CD4-positive, alpha-beta T cell treated with Interleukin-17A for 4 hours (primary cell): ENCODE data around the gene WSCD2.

Source experiments
- DNase-seq: peaks from one replicate; pipeline ENCODE4 v3.0.0-alpha.2; 2020; ENCODE audit warnings: mixed read lengths

Gene WSCD2

DNA sequence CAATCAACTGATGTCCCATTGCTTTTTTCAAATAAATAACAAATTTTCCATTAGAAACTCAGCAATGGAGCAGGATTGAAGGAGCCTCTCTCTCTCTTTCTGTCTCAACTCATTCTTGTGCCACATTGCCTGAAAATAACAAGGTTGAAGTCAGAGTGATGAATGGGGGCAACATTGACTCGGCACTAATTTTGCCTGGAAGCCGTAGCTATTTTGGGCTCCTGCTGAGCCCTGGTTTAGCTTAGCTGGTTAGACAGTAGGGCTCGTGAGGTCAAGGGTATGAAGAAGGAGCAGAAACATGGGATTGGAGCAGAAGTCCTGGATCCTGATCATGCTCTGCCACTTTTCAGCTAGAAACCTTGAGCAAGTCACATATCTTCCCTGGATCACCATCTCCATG, 38.9 kb downstream of the WSCD2 start:
- no peak for DNase-seq

DNA sequence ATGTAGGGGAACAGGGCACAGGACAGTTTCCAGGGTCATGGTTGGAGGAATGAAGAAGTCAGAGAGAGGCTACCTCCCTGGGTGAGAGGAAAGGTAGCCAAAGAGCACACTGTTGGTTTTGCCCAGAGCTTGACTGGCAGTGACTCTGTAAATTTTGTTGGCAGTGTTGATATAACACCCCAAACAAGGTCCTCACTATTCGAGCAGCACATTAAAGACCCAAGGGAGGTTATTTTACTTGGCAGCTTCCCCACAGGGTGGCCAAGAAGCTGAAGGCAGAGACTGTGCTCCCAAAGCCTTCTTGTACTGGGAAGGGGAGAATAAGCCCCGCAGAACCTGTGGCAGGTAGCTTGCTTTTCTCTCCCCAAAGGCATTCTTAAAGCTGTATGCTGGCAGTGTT, 40.6 kb downstream of the WSCD2 start:
- DNase-seq, result no peak

DNA sequence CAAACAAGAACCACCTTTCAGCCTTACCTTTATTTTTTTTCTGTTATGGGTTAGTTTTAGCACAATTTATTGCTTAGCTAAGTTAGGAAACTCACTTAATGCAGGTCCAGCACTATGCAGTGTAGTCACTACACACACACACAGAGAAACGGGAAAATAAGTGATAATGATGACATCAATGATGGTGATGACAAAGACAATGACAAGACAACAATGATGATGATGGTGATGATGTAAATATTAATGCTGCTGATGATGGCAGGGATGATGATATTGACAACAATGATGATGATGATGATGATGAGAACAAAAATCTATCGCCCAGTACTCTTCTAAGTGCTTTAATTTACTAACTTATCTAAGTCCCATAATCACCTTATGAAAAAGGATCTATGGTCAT, 41.1 kb downstream of the WSCD2 start:
- DNase-seq, result no peak

DNA sequence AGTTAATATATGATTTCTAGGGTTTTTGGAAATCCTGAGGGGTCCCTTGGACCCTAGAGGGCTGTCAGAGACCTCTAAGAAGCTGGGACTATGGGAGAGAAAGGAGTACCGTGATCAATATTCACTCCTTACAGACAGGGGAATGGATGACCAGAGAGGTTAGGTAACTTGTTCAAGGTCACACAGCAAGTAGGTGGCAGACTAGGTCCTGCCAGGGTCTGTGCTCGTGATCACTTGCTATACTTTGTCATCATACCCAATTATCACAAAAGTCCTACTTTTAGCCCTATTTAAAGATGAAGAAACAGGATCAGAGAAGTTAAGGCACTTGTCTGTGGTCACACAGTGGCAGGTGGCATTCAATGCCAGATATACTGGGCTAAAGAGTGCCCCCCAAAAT, 42.9 kb downstream of the WSCD2 start:
- no peak for DNase-seq

DNA sequence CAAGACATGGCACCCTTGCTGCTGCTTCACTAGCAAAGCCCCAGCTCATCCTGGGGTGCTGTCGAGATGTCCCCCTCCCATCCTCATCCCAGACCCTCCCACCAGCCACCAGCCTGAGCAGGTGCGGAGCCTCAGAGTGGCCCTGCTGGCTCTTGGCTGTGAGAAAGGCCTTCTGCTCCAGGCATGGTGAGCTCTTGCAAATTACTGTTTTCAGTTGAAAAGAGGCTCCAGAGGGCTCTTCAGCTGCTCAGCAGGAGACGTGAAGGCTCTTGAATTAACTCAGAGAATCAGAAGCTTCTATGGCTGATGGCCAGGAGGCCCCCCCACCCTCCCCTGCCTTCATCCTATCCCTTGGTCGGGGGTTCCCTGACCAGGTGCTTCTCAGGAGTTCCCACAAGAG, 44.1 kb downstream of the WSCD2 start:
- DNase-seq, result no peak

DNA sequence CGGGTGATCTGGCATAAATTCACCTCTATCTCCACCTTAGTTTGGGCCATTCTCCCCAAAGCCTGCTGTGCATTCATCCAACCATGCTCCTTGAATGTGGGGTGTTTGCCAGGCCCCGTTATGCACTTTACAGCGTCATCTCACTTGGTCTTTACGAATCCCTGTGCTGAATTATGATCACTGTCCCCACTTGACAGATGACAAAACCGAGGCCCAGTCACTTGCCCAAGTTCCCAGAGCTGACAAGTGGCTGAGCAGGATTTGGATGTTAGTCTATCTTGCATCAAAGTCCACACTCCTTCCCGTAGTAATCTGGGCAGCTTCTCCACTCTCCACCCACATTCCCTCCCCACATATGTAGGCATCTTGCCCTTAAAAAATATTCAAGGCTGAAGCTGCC, 44.8 kb downstream of the WSCD2 start:
- no peak for DNase-seq

DNA sequence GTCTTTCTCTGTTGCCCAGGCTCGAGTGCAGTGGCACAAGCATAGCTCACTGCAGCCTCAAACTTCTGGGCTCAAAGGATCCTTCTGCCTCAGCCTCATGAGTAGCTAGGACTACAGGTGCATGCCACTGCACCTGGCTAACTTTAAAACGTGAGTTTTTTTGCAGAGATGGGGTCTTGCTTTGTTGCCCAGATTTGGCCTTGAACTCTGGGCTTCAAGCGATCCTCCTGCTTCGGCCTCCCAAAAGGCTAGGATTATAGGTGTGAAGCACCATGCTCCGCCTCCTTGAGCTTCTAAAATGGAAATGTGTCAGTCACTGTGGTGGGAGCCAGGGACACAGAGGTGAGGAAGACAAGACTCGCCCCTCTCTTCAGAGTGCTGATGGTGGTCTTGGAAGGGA, 45.6 kb downstream of the WSCD2 start:
- DNase-seq, result no peak

DNA sequence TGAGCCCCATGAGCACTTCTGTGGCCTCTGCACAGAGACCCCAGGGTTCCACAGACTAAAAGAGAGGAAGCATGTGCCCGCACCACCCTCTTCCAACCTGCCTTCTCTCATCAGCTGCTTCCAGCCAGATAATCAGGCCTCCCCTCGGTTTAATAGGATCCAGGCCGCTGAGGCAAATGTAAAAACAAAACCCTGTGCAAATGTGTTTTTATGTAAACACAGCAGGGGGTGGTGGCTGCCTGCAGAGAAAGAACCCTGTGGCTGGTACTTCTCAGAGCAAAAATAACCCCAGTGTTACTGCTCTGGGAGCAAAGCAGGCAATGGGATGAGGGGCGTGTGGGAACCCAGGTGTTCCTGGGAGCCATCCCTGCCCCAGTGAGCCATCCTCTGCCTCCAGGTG, 46.2 kb downstream of the WSCD2 start:
- no peak for DNase-seq

DNA sequence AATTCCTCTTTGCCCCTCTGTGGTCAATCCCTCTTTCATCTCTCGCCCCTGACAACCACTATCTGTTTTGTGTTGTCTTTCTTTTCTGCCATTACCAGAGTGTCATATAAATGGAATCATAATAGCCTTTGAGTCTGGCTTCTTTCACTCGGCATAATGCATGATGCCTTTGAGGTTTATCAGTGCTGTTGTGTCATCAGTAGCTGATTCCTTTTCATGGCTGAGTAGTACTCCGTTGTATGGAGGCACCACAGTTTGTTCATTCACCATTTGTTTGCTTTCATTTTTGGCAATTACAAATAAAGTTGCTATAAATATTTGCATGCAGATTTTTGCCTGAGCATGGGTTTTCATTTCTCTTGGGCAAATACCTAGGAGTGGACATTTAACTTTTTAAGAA, 47.2 kb downstream of the WSCD2 start:
- no peak for DNase-seq

DNA sequence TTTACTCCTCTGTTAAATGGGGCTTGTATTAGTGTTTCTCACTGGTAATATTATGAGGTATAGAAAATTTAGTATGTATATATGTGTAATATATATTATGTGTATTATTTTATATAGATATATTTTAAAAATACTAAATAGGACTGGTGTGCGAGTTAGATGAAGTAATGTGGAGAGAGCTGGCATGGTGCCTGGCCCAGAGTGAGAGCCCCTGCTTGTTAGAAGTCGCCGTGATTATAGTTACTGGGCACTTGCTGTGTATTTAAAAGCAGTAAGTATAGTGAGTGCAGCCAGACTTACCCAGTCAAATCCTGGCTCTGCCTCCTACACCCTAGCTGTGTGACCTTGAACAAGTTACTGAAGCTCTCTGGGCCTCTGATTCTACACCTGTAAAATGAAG, 48.0 kb downstream of the WSCD2 start:
- DNase-seq, result no peak

DNA sequence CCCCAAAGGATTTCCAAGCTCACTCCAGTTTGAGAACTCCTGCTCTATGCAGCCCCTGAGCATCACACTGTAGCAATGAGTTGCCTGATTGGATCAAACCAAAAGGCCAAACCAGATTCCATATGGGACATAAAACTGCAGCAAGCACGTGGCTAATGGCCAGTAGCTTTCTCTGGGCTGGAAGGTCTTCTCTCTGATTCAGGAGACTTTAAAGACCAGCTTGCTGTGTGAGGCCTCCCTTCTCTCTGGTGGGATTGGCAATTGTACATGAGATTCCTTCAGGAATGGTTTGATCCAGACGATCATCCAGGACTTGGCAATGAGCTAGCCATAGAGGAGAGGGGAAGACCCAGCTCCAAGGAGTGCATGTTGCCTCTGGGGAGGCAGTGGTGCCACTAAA, 50.2 kb downstream of the WSCD2 start:
- DNase-seq, result no peak

DNA sequence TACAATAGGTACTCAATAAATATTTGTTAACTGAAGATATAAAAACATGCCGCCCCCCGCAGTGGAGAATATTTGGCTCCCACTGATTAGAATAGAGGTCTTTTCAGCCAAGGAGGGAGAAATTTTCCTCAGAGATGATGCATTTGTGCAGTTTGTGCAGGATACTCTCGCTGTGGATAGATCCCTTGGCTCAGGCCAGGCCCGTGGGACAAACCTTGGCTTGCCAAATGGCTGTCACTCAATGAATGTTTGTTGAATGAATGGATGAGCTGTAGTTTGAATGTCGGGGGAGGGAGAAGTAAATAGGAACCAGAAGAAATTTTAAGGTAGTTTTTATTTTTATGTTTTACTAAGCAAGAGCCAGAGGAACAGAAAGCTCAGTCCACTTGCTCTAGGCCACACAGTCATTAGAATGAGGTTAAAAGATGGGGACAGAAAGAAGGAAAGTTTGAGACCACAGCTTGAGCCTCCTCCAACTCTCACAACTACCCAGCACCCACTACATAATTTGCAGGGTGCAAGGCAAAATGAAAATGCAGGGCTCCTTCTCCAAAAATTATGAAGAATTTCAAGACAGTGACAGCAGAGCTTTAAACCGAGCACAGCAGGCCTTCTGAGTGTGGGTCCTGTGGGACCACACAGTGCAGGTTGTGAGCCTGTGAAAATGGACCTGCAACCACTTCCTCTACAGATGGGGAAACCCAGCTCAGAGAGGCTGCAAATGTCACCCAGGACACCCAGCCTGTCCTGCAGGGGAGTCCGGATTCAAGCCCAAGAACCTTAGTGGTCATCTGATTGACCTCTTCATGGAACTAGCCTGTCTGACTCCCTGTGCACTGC, 51.4 kb downstream of the WSCD2 start:
- no peak for DNase-seq

DNA sequence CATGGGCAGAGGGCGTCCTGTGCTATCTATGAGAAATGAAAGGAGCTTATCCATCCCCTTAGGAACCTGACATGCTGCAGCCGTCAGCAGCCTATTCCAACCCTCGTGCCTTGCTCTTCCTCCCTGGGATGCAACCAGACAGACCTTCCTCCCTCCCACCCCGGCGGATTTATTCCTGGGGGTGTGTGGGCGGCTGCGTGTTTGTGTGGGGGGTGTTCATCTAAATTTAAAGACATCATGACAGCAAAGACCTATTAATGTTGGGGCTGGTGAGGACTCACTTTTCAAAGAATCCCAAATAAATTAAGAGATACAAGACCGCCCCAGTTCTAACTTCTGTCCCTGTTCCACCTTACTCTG, 52.0 kb downstream of the WSCD2 start:
- DNase-seq, result no peak

DNA sequence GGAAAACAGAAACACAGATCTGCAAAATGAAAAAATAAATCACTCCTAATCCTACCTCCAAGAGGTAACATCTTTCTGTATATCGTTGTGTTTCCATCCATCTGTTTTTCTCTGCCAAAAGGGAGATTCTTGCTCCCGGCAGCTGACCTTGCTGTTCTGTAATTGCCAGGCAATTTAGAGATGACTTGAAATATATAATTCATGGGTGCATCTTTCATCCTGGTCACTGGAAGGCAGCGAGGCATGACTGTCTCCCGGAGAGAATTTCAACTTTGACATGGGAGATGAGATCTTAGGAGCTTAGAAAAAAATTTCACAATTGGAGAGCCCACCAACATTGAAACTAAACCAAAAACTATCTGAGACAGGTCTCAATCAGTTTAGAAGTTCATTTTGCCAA, 53.0 kb downstream of the WSCD2 start:
- DNase-seq, result no peak

DNA sequence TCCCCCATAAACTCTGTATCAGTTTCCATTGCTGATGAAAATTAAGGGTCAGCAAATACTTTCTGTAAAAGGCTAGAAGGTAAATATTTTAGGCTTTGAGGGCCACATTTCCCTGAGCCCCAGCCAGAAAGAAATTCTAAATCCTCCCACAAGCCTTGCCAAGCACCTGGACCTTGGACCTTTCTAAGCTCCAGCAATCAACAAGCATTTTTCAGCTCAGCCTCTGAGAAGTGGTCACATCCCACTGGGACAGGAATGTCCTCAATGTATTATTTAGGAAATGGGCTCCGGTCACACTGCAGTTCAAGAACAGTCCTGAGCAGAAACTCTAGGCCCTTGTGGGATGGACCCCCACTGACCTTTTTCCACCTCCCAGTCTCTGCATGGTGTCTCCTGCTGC, 55.9 kb downstream of the WSCD2 start:
- DNase-seq, result no peak

DNA sequence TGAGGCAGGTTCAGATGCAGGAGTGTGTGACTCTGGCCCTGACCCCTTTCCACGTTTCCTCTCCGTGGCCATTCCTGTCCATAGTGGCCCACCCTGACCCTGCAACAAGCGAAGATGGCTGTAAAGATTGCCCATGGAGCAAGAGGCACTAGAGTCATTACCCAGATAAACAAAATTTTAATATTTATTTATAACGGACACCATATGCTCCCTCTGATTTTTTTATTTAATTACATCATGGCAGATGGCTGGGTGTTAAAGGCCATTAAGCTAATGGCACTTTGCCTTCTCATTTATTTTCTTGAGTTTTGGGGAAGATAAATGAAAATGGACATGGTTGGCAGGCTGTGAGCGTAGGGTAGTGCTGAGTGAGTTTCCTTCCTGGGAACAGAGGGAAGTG, 58.7 kb downstream of the WSCD2 start:
- no peak for DNase-seq

DNA sequence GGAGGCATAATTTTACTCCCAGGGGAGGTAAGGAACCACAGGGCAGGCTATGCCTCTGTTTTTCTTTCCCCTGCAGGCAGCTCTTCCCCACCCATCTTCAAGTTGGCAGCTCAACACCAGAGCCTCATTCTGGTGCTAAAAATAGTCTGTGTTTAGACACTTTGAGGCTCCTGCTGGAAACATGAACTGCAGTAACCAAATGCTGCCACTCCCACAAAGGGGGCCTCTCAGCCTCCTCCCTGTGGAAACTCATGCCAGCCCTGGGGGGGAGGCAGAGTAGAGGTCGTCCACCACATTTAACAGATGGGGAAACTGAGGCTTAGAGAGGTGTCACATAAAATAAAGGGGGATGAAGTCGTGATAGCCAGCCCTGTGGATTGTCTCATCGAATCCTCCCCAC, 61.4 kb downstream of the WSCD2 start:
- DNase-seq, result no peak

DNA sequence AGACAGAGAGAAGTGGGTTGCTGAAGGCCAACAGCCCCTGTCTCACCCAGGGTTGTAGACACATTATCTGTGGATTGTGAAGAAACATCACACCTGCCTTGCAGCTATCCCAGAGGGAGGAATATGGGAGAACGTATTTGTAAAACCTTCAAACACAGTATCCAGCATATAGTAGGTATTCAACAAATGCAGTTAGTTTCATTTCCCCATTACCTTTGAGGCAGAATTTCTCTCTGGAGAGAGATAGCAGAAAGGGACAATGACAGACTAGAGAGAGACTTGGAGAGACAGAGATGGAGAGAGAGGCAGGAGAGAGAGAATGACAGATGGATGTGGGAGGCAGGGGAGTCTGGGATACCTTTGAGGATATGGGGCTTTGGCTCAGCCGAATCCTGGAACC, 62.0 kb downstream of the WSCD2 start:
- no peak for DNase-seq

DNA sequence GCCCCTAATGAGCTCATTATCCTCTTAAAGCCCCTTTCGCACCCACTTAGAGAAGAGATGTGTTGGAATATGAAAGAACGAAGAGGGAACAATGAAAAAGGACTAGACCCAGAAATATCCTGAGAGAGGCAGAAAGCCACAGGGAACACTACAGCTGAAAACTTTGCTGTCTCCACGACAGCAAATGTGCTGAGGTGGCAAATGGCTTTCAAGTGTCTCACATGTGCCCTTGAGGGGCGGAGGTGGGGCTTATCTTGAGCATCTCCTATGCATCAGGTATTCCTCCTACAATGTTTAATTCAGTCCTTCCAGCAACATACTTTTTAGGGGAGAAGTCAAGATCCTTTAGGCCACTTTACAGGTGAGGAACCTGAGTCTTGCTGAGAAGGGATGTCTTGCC, 62.9 kb downstream of the WSCD2 start:
- DNase-seq, result no peak

DNA sequence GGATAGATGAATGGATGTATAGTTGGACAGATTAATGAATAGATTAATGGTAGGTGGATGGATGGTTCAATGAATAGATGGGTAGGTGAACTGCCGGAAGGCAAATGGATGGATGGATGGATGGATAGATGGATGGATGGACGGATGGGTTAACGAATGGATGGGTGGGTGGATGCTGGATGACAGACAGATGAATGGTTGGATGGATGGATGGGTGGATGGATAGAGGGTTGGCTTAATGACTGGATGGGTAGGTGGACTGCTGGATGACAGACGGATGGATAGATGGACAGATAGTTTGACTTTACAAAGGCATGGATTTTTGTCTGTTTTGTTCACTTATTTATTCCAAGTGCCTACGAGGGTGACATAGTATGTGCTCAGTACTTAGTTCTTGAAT, 64.4 kb downstream of the WSCD2 start:
- no peak for DNase-seq

DNA sequence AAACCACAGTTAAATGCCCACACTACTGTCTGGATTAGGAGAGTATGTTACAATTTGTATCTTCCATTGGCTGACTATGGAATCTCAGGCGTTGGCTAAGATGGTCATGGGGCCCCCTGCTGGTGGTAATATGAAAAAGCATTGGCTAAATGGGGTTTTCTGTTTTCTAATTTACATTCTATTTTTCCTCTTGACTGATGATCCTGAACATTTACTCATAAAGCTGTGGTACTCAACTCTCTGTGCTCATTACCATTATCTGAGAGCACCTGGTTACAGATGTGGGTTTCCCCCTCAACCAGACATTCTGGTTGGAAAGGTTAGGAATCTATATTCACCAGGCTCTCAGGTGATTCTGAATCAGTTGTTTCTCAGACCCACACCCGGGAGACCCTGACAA, 64.8 kb downstream of the WSCD2 start:
- DNase-seq, result peak; percentile 34

DNA sequence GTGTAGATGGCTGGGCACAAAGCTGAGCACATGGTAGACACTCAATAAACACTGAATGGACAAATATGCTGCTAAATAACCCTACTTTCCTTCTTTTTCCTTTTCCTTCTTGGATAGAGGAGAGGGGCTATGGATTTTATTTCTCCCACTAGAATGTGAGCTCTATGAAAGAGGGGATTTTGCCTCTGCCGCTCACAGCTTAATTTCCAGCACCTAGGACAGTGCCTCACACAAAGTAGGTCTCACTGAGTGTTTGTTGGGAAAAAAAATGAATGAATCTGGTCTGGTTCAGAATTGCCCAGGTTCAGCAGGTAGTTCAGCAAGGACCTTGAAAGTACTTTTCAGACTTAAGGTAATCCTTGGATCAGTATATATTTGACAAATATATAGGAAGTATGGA, 65.5 kb downstream of the WSCD2 start:
- DNase-seq, result no peak

DNA sequence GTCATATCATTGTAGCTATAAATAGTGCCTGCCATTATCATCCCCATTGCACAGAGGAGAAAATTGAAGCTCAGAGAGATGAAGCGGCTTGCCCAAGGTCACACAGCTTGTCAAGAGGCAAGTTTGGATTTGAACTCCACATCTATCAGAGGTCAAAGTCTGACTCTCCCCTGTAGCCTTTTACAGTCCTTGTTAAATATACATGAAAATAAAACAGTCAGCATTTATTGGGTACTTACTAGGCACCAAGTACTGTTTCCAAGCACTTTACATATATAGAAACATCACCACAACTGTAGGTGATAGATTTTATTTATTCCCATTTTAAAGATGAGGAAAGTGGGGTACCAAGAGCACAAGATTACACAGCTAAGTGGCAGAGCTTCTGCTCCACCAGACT, 67.2 kb downstream of the WSCD2 start:
- DNase-seq, result no peak

DNA sequence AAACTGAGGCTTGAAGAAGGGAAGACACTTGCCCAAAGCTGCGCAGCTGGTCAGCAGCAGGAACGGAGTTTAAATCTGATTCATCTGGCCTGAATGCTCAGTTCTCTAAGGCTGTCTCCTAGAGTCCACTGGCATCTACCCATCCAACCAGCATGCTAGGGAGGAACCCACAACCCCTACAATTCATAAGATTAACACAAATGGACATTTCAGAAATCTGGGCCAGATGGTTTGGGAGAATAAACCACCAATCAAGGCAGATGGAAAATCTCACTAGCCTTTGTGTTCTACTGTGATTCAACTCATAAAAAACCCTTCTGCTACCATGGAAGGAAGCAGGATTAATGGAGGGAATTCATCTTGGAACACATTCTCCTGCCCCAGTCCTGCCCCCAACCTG, 67.8 kb downstream of the WSCD2 start:
- no peak for DNase-seq

DNA sequence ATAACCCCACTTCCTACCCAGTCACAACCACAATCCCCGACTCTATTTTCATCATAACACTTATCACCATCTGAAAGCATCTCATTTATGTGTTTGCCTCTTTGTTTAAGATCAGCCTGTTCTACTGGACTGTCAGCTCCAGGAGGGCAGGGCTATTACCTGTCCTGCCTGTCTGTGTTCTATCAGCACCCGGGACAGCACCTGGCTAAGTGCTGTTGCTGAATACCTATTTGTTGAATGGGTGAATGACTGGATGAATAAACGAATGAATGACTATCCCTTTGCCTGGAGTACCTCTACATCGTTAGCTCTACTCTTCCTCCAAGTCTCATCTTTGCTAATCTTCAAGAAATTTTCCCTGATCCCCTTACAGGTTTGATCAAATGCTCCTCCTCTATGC, 69.0 kb downstream of the WSCD2 start:
- DNase-seq, result no peak

DNA sequence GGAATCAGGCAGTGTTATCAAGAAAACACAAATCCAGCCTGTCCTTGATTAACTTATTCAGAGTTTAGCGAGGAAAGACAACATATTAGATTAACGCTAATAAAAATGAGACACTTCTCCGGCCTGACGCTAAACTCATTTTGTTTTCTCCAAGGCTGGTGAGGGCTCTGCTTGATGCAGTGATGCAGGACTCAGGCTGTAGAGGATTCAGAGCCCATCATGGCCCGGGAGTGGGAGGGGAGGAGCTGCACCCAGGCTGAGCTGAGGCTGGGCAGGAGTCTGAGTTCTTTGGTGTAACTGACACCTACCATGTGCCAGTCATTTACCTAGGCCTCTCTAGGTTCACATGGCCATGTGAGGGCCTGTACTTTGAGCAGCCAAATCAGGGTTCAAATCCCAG, 70.0 kb downstream of the WSCD2 start:
- no peak for DNase-seq
